SK-N-SH (cell line): Measurements from ENCODE around the gene OSBPL7. TPM values are rescaled to one million over a fixed set of nuclear protein-coding genes. Genes with fewer than 3 reads are reported as not detected.

Source experiments
- CTCF ChIA-PET: fragments of 300-600, 350-600 bp; formaldehyde crosslinking; extraction: SDS; loops from one replicate; lab custom pipeline; 2021; lab: Yijun Ruan, JAX
- POLR2A ChIA-PET: fragments of 350-600 bp; sonication (Branson Sonifier 250); formaldehyde crosslinking; extraction: SDS; loops from one replicate; lab custom pipeline; 2020; ENCODE audit warnings: antibody characterized with exemption, inconsistent platforms; lab: Yijun Ruan, JAX
- DNase-seq: peaks from one replicate; pipeline ENCODE4 v3.0.0; 2012
- H2AFZ ChIP-seq: fragments of 200-600 bp; sonication (generic); 2 replicates; pipeline ENCODE4 v1.8.1; 2016; ENCODE audit warnings: antibody characterized with exemption, mild to moderate bottlenecking, low read depth
- H3F3A ChIP-seq: fragments of 200-600 bp; sonication (generic); replicated peaks from 2 replicates; pipeline ENCODE3; 2016; ENCODE audit warnings: antibody characterized with exemption, mild to moderate bottlenecking; ENCODE audit not compliant: insufficient read depth
- H3K27ac ChIP-seq, 2 experiments: fragments of 200-500 bp in 1 of 2; fragments of 200-600 bp in 1 of 2; sonication (Bioruptor generic) in 1 of 2; sonication (generic), shearing (Covaris generic) in 1 of 2; 2 replicates each; pipeline versions ENCODE4 v1.5.1 to v1.6.1; 2014 to 2016; ENCODE audit warnings: low read depth in 2 of 2, inconsistent platforms in 1 of 2, low read length in 1 of 2, mild to moderate bottlenecking in 1 of 2, mixed read lengths in 1 of 2
- H3K27me3 ChIP-seq: fragments of 200-600 bp; sonication (generic), shearing (Covaris generic); 2 replicates; pipeline ENCODE4 v1.6.1; 2016; ENCODE audit warnings: mixed run types; ENCODE audit not compliant: insufficient read depth
- H3K36me3 ChIP-seq, 2 experiments: fragments of 200-500 bp in 1 of 2; fragments of 200-600 bp in 1 of 2; sonication (Bioruptor generic) in 1 of 2; sonication (generic) in 1 of 2; replicated peaks in 1 of 2; 2 replicates each; pipeline versions ENCODE3 to v1.5.1; 2014 to 2016; ENCODE audit warnings: low read length in 1 of 2, mild to moderate bottlenecking in 1 of 2; ENCODE audit not compliant: insufficient read depth in 2 of 2, control insufficient read depth in 1 of 2
- H3K4me1 ChIP-seq, 2 experiments: fragments of 200-500 bp in 1 of 2; fragments of 200-600 bp in 1 of 2; sonication (Bioruptor generic) in 1 of 2; sonication (generic), shearing (Covaris generic) in 1 of 2; 2 replicates each; pipeline versions ENCODE4 v1.5.1 to v1.6.1; 2014 to 2016; ENCODE audit warnings: low read depth in 1 of 2, low read length in 1 of 2, mixed run types in 1 of 2; ENCODE audit not compliant: insufficient read depth in 2 of 2, control insufficient read depth in 1 of 2
- H3K4me2 ChIP-seq: fragments of 200-600 bp; sonication (generic), shearing (Covaris generic); 2 replicates; pipeline ENCODE4 v1.6.1; 2017; ENCODE audit warnings: mixed run types
- H3K4me3 ChIP-seq, 2 experiments: fragments of 200-500 bp in 1 of 2; fragments of 200-600 bp in 1 of 2; sonication (Bioruptor generic) in 1 of 2; sonication (generic), shearing (Covaris generic) in 1 of 2; 2 replicates each; pipeline versions ENCODE4 v1.5.1 to v1.8.1; 2014 to 2016; ENCODE audit warnings: low read depth in 2 of 2, inconsistent platforms in 1 of 2, low read length in 1 of 2, mild to moderate bottlenecking in 1 of 2, mixed read lengths in 1 of 2, moderate library complexity in 1 of 2
- H3K79me2 ChIP-seq: fragments of 200-600 bp; sonication (generic); 2 replicates; pipeline ENCODE4 v1.8.1; 2017; ENCODE audit warnings: mild to moderate bottlenecking; ENCODE audit not compliant: insufficient read depth
- H3K9ac ChIP-seq: fragments of 200-600 bp; sonication (generic); 2 replicates; pipeline ENCODE4 v1.6.1; 2017; ENCODE audit warnings: mixed run types
- H3K9me2 ChIP-seq: fragments of 200-600 bp; sonication (generic); 2 replicates; pipeline ENCODE4 v1.6.1; 2017; ENCODE audit warnings: mixed run types
- H3K9me3 ChIP-seq: fragments of 200-600 bp; sonication (generic); 2 replicates; pipeline ENCODE4 v1.6.1; 2017; ENCODE audit warnings: mixed run types, mild to moderate bottlenecking, moderate library complexity
- H4K20me1 ChIP-seq: fragments of 200-600 bp; sonication (generic); 2 replicates; pipeline ENCODE4 v1.6.1; 2017; ENCODE audit warnings: mild to moderate bottlenecking, mixed run types; ENCODE audit not compliant: insufficient read depth
- EZH2phosphoT487 ChIP-seq: fragments of 200-600 bp; sonication (generic); IDR thresholded peaks from 2 replicates; pipeline ENCODE4 v1.6.1; 2017; ENCODE audit warnings: low read depth, mixed run types, mild to moderate bottlenecking, antibody characterized with exemption, moderate library complexity, borderline replicate concordance
- FOSL2 ChIP-seq: IDR thresholded peaks from 2 replicates; pipeline ENCODE4 v1.4.0; 2012; ENCODE audit warnings: low read depth, mild to moderate bottlenecking, moderate library complexity, borderline replicate concordance
- FOXJ3 ChIP-seq: sonication (generic); formaldehyde crosslinking; IDR thresholded peaks from 2 replicates; pipeline ENCODE4 v1.5.1; 2020; ENCODE audit warnings: mild to moderate bottlenecking, missing genetic modification reagents
- FOXM1 ChIP-seq: IDR thresholded peaks from 2 replicates; pipeline ENCODE4 v1.4.0; 2012; ENCODE audit warnings: low read depth, mild to moderate bottlenecking
- GABPA ChIP-seq: IDR thresholded peaks from 2 replicates; pipeline ENCODE4 v1.4.0; 2012; ENCODE audit warnings: low read depth, mild to moderate bottlenecking
- POLR2AphosphoS5 ChIP-seq: IDR thresholded peaks from 2 replicates; pipeline ENCODE4 v1.6.1; 2012; ENCODE audit warnings: low read depth, low read length
- RAD21 ChIP-seq: IDR thresholded peaks from 2 replicates; pipeline ENCODE4 v1.6.1; 2012; ENCODE audit warnings: mild to moderate bottlenecking, low read length
- RFX5 ChIP-seq: IDR thresholded peaks from 2 replicates; pipeline ENCODE4 v1.6.1; 2012; ENCODE audit warnings: mild to moderate bottlenecking, improper control_type of control experiment, low read length
- SMC3 ChIP-seq: IDR thresholded peaks from 2 replicates; pipeline ENCODE4 v1.6.1; 2012; ENCODE audit warnings: low read depth, low read length, improper control_type of control experiment
- TAF1 ChIP-seq: IDR thresholded peaks from 2 replicates; pipeline ENCODE4 v1.6.1; 2012; ENCODE audit warnings: low read depth, mild to moderate bottlenecking, low read length, moderate library complexity, borderline replicate concordance
- TCF12 ChIP-seq: IDR thresholded peaks from 2 replicates; pipeline ENCODE4 v1.4.0; 2012
- WGBS: methylation state at CpG from one replicate; pipeline ENCODE4 v1.1.6; 2017; ENCODE audit warnings: low lambda C conversion rate; 5-methylcytosine and 5-hydroxymethylcytosine counted together
- polyA plus RNA-seq, 3 experiments: library from polyadenylated mRNA; depleted of rRNA; stranded (reverse); fragments of >200 nt; gene quantifications; 2 replicates each; pipeline ENCODE4 v1.2.3, GENCODE V29; 2012
- TF ChIP-seq, protein P1 (sequence below): fragments of 150-350 bp; IDR thresholded peaks from 2 replicates; pipeline ENCODE4 v1.6.1; 2016; ENCODE audit warnings: mild to moderate bottlenecking, low read depth, low read length

The OSBPL7 gene
- polyA plus RNA-seq, 1 of the 3 experiments (the other 2 are of a cell fraction) = 23.7 TPM

GRCh38 chr17:47818002-47818695 is 3.4 kb downstream of the OSBPL7 start:
- DNase-seq = no peak
- H3K9me3 ChIP-seq = no peaks in the 10 kb centered on the region
- TF ChIP-seq TAF1 (no peak), FOXJ3 (CRISPR knock-in tag) (no peak), RAD21 (no peak), SMC3 (no peak), RFX5 (no peak), FOXM1 (no peak), EZH2phosphoT487 (no peak), POLR2AphosphoS5 (no peak), FOSL2 (no peak), GABPA (no peak)
- TF ChIP-seq, protein P1, sequence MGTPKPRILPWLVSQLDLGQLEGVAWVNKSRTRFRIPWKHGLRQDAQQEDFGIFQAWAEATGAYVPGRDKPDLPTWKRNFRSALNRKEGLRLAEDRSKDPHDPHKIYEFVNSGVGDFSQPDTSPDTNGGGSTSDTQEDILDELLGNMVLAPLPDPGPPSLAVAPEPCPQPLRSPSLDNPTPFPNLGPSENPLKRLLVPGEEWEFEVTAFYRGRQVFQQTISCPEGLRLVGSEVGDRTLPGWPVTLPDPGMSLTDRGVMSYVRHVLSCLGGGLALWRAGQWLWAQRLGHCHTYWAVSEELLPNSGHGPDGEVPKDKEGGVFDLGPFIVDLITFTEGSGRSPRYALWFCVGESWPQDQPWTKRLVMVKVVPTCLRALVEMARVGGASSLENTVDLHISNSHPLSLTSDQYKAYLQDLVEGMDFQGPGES = no peak
- TF ChIP-seq, all 33 proteins: peak for 0
- H3K27me3 ChIP-seq = no peaks in the 10 kb centered on the region
- H3K4me1 ChIP-seq = peaks cover 11 to 26% of the 10 kb centered on the region in 2 experiments; a peak in 3 of 4 replicates
- H3F3A ChIP-seq = peaks cover 2% of the 10 kb centered on the region
- H4K20me1 ChIP-seq = no peaks in the 10 kb centered on the region
- WGBS = 89% methylated on average over 8 of the region's 11 CpGs
- no peaks in the 10 kb centered on the region for H3K9me2 ChIP-seq
- H3K27ac ChIP-seq = no peak overlapping the region
- H3K9ac ChIP-seq = no peak overlapping the region
- POLR2A ChIA-PET = no interaction called here
- H3K79me2 ChIP-seq = peaks cover 12% of the 10 kb centered on the region; the same call in 1 of the 2 replicates
- peaks cover 4 to 55% of the 10 kb centered on the region in 2 experiments for H3K36me3 ChIP-seq
- no peak overlapping the region for H2AFZ ChIP-seq
- CTCF ChIA-PET = interaction anchor here (1.0 kb wide), 1 partner anchor 23 kb away, joined by 3 read pairs; the partner anchor contains the start of gene SCRN2
- H3K4me2 ChIP-seq = no peak overlapping the region
- no peak overlapping the region for H3K4me3 ChIP-seq

- 97% methylated on average over 10 of the region's 10 CpGs for WGBS
- H3F3A ChIP-seq = no peaks in the 10 kb centered on the region
- H3K4me3 ChIP-seq = no peak overlapping the region
- H3K27ac ChIP-seq = no peak overlapping the region
- no peaks in the 10 kb centered on the region for H3K9me2 ChIP-seq
- peaks cover 4 to 16% of the 10 kb centered on the region in 2 experiments; a peak in 1 of 4 replicates for H3K4me1 ChIP-seq
- H3K79me2 ChIP-seq = peaks cover 12% of the 10 kb centered on the region; the same call in 1 of the 2 replicates
- no peak overlapping the region for H3K9ac ChIP-seq
- TF ChIP-seq TAF1 (no peak), FOXJ3 (CRISPR knock-in tag) (no peak), TCF12 (no peak)
- TF ChIP-seq, all 33 proteins: peak for 0
- Histone ChIP-seq H3K9me3 (no peaks in the 10 kb centered on the region), H4K20me1 (no peaks in the 10 kb centered on the region), H3K36me3 (peaks cover 4 to 66% of the 10 kb centered on the region in 2 experiments), H3K4me2 (no peak overlapping the region), H2AFZ (no peak overlapping the region), H3K27me3 (no peaks in the 10 kb centered on the region)
- no peak for DNase-seq
- ChIA-PET POLR2A (no interaction called here), CTCF (interaction anchor here (0.8 to 0.9 kb wide), 2 partner anchors 27 to 153 kb away, joined by 3 read pairs; no protein-coding TSS in a partner anchor)
Measured at GRCh38 chr17:47816947-47817346, 4.6 kb downstream of the OSBPL7 start.
